HL-60 (cell line): ENCODE results near the gene CXCL6.

Experiments used
- CTCF ChIP-seq: IDR thresholded peaks from one replicate; pipeline ENCODE4 v1.5.1; 2011; ENCODE audit warnings: low read length, control low read depth, inconsistent platforms; ENCODE audit not compliant: insufficient read depth
- GABPA ChIP-seq: IDR thresholded peaks from 2 replicates; pipeline ENCODE4 v1.6.1; 2012; ENCODE audit warnings: low read depth
- POLR2AphosphoS5 ChIP-seq: IDR thresholded peaks from 2 replicates; pipeline ENCODE4 v1.6.1; 2012; ENCODE audit warnings: low read depth
- REST ChIP-seq: IDR thresholded peaks from 2 replicates; pipeline ENCODE4 v1.6.1; 2012; ENCODE audit warnings: low read depth; ENCODE audit not compliant: insufficient replicate concordance

GRCh38 chr4:73853718-73854473 is 17.4 kb downstream of the CXCL6 start:
- no peak for TF ChIP-seq POLR2AphosphoS5
- no peak for TF ChIP-seq REST
- no peak for TF ChIP-seq CTCF
- no peak for TF ChIP-seq GABPA
